ENCODE data around the gene DPYSL5. TPM values are rescaled to one million over a fixed set of nuclear protein-coding genes. Genes with fewer than 3 reads are reported as not detected.

DPYSL5 gene
- total and polyA plus RNA-seq, 2 of the 8 experiments (the other 6 are each of a cell fraction or from before 2014, with no cell fraction given), result 11.9 to 16.4 TPM

DNA sequence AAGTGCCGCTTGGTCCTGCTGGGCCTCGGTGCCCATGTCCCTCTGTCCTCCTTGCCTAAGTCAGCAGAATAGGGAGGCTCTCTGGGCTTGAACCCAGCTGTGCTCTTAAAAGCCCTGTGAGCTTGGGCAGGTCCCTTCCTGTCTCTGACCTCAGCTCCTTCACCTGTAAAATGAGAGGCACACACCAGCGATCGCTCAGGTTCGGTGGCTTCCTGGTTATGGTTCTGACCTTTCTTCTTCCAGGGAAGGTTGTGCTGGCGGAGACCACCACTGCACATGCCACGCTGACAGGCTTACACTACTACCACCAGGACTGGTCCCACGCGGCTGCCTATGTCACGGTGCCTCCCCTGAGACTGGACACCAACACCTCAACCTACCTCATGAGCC, 86.4 kb downstream of the DPYSL5 start:
- Histone ChIP-seq H3K18ac (ENCODE audit: extremely low read depth, low read length) (no peak overlapping the region), H4K8ac (ENCODE audit: extremely low read depth, insufficient read depth, low read length) (no peak overlapping the region), H3K14ac (ENCODE audit: insufficient read length) (no peak overlapping the region), H2BK5ac (ENCODE audit: low read depth, low read length) (no peak overlapping the region; the same call in 1 of the 2 replicates), H3K79me2 (ENCODE audit: control insufficient read depth in 1 of 2, insufficient read depth in 2 of 2, low read length in 2 of 2) (no peaks in the 10 kb centered on the region), H3K4ac (replicated peaks; ENCODE audit: insufficient read length, low read depth, low read length) (no peak overlapping the region), H2BK15ac (ENCODE audit: low read length) (no peak overlapping the region), H3K23me2 (ENCODE audit: low read depth, low read length) (no peaks in the 10 kb centered on the region), H3K9ac (replicated peaks in 1 of 4; ENCODE audit: extremely low read depth in 1 of 4, low read depth in 3 of 4, low read length in 3 of 4) (no peak overlapping the region), H4K20me1 (replicated peaks in 1 of 2; ENCODE audit: control insufficient read depth in 1 of 2, insufficient read depth in 2 of 2, low read length in 2 of 2) (peaks cover 0 to 5% of the 10 kb centered on the region in 2 experiments), H2AFZ (ENCODE audit: low read length) (no peak overlapping the region), H4K91ac (replicated peaks; ENCODE audit: insufficient read length, low read length) (no peak overlapping the region), H3K56ac (replicated peaks; ENCODE audit: insufficient read length, low read depth, low read length) (no peak overlapping the region), H3K4me3 (ENCODE audit: extremely low read depth in 1 of 4, insufficient read depth in 2 of 4, low read depth in 3 of 4, low read length in 4 of 4) (no peak overlapping the region), H2AK5ac (ENCODE audit: low read depth, low read length) (no peak overlapping the region), H2BK120ac (replicated peaks; ENCODE audit: low read depth, low read length) (no peak overlapping the region), H3K79me1 (ENCODE audit: low read depth, low read length) (no peaks in the 10 kb centered on the region), H4K5ac (ENCODE audit: insufficient read length, low read depth, low read length) (no peak overlapping the region), H3K36me3 (ENCODE audit: control insufficient read depth in 2 of 4, insufficient read depth in 4 of 4, low read length in 3 of 4) (no peaks in the 10 kb centered on the region; a peak in 1 of 8 replicates), H2BK12ac (ENCODE audit: low read depth, low read length) (no peak overlapping the region), H3K4me1 (replicated peaks in 1 of 4; ENCODE audit: control insufficient read depth in 3 of 4, insufficient read depth in 4 of 4, low read length in 3 of 4) (peaks cover 0 to 5% (median 1%) of the 10 kb centered on the region in 4 experiments; a peak in 4 of 7 replicates), H3K4me2 (ENCODE audit: insufficient read depth in 1 of 2, low read depth in 2 of 2, low read length in 2 of 2) (no peak overlapping the region), H3K9me3 (ENCODE audit: insufficient read depth in 2 of 2, low read depth in 1 of 2, low read length in 1 of 2) (no peaks in the 10 kb centered on the region; a peak in 1 of 4 replicates), H3K27ac (ENCODE audit: low read depth, low read length) (no peak overlapping the region), H2BK20ac (ENCODE audit: low read length) (no peak overlapping the region), H3K23ac (ENCODE audit: insufficient read length) (no peak overlapping the region), H3K27me3 (replicated peaks in 1 of 4; ENCODE audit: control insufficient read depth in 3 of 4, extremely low read depth in 1 of 4, insufficient read depth in 3 of 4, low read length in 3 of 4) (no peaks in the 10 kb centered on the region; a peak in 2 of 7 replicates)
- ChIA-PET POLR2A (ENCODE audit: partially characterized antibody) (no interaction called here), CTCF (ENCODE audit: partially characterized antibody) (interaction anchor here (0.9 to 4.4 kb wide), 9 partner anchors 8 to 92 kb away, joined by 3 to 31 read pairs (median 6); no protein-coding TSS in a partner anchor)
- no peak for TF ChIP-seq CTBP2 (IDR thresholded peaks at IDR 0.05; ENCODE audit: borderline replicate concordance, insufficient read depth, insufficient read length, low read length)
- no peak for TF ChIP-seq KDM5A (IDR thresholded peaks at IDR 0.05; ENCODE audit: low read length)
- no peak for TF ChIP-seq ZNF274 (IDR thresholded peaks at IDR 0.05; ENCODE audit: borderline replicate concordance, extremely low read depth, low read length)
- no peak for TF ChIP-seq PHF8 (conservative IDR thresholded peaks at IDR 0.05; ENCODE audit: low read depth, low read length)
- TF ChIP-seq KDM1A (IDR thresholded peaks at IDR 0.05; ENCODE audit: borderline replicate concordance, low read length), result no peak
- TF ChIP-seq HDAC2 (IDR thresholded peaks at IDR 0.05; ENCODE audit: borderline replicate concordance in 1 of 2, low read depth in 2 of 2, low read length in 2 of 2), result no peak
- TF ChIP-seq SP1 (IDR thresholded peaks at IDR 0.05; ENCODE audit: low read depth, low read length), result no peak
- no peak for TF ChIP-seq SIN3A (conservative IDR thresholded peaks at IDR 0.05 in 1 of 2, IDR thresholded peaks at IDR 0.05 in 1 of 2; ENCODE audit: low read depth in 1 of 2, low read length in 2 of 2)
- DNase-seq (ENCODE audit: low read depth in 1 of 2, low spot score in 2 of 2) (no peak), FAIRE-seq (no peak)
- 84% methylated on average over 10 of the region's 10 CpGs; no CpG with 5 or more reads in 1 of the 2 experiments for WGBS, 2 experiments (ENCODE audit: extremely low coverage in 1 of 2, insufficient coverage in 1 of 2, insufficient read length in 1 of 2, insufficient replicate concordance in 2 of 2, low coverage in 1 of 2, low lambda C conversion rate in 2 of 2, missing lambda C conversion rate in 1 of 2)
